ENCODE data around the gene ADGRV1.

DNA sequence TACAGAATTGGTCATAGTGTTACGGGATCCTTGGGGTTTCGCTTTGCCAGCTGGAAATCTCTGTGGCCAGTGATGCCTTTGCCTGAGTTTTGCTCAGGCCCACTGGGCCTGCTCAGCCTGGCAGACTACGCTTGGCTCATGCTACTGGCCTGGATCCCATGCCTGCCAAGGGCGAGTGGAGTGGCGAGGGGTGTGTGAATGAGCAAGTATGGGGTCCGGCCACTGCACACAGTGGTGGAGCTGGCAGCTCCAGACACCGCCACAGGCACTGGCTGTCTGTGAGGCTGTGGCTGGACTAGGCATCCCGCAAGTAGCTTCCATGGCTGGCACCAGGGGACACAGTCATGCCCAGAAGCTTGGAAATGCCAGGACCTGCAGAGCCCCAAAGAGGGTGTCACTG, 584.2 kb downstream of the ADGRV1 start:
- TF ChIP-seq, protein P1, sequence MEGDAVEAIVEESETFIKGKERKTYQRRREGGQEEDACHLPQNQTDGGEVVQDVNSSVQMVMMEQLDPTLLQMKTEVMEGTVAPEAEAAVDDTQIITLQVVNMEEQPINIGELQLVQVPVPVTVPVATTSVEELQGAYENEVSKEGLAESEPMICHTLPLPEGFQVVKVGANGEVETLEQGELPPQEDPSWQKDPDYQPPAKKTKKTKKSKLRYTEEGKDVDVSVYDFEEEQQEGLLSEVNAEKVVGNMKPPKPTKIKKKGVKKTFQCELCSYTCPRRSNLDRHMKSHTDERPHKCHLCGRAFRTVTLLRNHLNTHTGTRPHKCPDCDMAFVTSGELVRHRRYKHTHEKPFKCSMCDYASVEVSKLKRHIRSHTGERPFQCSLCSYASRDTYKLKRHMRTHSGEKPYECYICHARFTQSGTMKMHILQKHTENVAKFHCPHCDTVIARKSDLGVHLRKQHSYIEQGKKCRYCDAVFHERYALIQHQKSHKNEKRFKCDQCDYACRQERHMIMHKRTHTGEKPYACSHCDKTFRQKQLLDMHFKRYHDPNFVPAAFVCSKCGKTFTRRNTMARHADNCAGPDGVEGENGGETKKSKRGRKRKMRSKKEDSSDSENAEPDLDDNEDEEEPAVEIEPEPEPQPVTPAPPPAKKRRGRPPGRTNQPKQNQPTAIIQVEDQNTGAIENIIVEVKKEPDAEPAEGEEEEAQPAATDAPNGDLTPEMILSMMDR (conservative IDR thresholded peaks at IDR 0.05; ENCODE audit: low read length) = no peak
- no peak for TF ChIP-seq EZH2phosphoT487 (IDR thresholded peaks at IDR 0.05; ENCODE audit: borderline replicate concordance, low read depth, low read length)
